Measurements from ENCODE around the gene TBATA. TPM values are rescaled to one million over a fixed set of nuclear protein-coding genes. Genes with fewer than 3 reads are reported as not detected.

TBATA gene
- total and polyA plus RNA-seq, 2 of the 8 experiments (the other 6 are each of a cell fraction or from before 2014, with no cell fraction given) = not detected

DNA sequence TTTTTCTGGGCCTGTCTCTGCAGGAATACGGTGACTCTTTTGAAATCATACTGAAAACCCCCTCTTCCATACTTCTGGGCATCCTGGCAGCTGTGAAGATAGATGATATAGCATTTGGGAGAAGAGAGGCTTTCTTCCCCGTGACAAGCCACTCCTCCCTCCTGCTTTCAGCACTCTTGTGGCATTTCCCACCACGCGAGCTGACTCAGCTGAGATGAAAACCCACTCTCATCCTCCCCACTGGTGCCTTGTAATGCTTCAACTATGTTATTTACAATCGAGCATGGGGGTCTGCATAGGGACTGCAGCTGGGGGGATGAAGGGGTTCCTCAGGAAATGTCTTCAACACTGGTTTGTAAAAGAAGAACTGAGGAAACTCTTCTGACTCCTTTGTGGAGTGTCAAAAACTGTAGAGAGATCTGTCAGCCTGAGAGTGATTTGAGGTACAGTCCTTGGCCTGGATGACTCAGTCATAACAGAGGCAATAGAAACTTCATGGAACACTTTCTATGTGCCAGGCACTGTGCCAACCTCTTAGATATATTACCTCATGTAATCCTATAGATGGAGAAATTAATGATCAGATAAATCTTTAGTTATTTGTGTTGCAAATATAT lies 1.7 kb upstream of the TBATA start:
- WGBS, 2 experiments (ENCODE audit: extremely low coverage in 1 of 2, insufficient coverage in 1 of 2, insufficient read length in 1 of 2, insufficient replicate concordance in 2 of 2, low coverage in 1 of 2, low lambda C conversion rate in 2 of 2, missing lambda C conversion rate in 1 of 2) = 85% methylated on average over 5 of the region's 5 CpGs; no CpG with 5 or more reads in 1 of the 2 experiments
- H2AK5ac ChIP-seq (ENCODE audit: low read depth, low read length) = no peak overlapping the region
- H3K36me3 ChIP-seq (ENCODE audit: control insufficient read depth in 2 of 4, insufficient read depth in 4 of 4, low read length in 3 of 4) = no peaks in the 10 kb centered on the region
- no peak overlapping the region for H4K5ac ChIP-seq (ENCODE audit: insufficient read length, low read depth, low read length)
- H3K27ac ChIP-seq (ENCODE audit: low read depth, low read length) = no peak overlapping the region
- no peak overlapping the region for H4K91ac ChIP-seq (replicated peaks; ENCODE audit: insufficient read length, low read length)
- H2BK120ac ChIP-seq (replicated peaks; ENCODE audit: low read depth, low read length) = no peak overlapping the region
- no peak overlapping the region for H3K4me3 ChIP-seq (ENCODE audit: extremely low read depth in 1 of 4, insufficient read depth in 2 of 4, low read depth in 3 of 4, low read length in 4 of 4)
- no peak overlapping the region for H2AFZ ChIP-seq (ENCODE audit: low read length)
- no peaks in the 10 kb centered on the region for H3K9me3 ChIP-seq (ENCODE audit: insufficient read depth in 2 of 2, low read depth in 1 of 2, low read length in 1 of 2)
- no peaks in the 10 kb centered on the region for H3K23me2 ChIP-seq (ENCODE audit: low read depth, low read length)
- no peak overlapping the region for H3K18ac ChIP-seq (ENCODE audit: extremely low read depth, low read length)
- H3K79me1 ChIP-seq (ENCODE audit: low read depth, low read length) = no peaks in the 10 kb centered on the region
- no peak overlapping the region for H3K4ac ChIP-seq (replicated peaks; ENCODE audit: insufficient read length, low read depth, low read length)
- H3K79me2 ChIP-seq (ENCODE audit: control insufficient read depth in 1 of 2, insufficient read depth in 2 of 2, low read length in 2 of 2) = no peaks in the 10 kb centered on the region
- H3K56ac ChIP-seq (replicated peaks; ENCODE audit: insufficient read length, low read depth, low read length) = no peak overlapping the region
- FAIRE-seq = no peak
- H3K23ac ChIP-seq (ENCODE audit: insufficient read length) = no peak overlapping the region
- no peak overlapping the region for H2BK5ac ChIP-seq (ENCODE audit: low read depth, low read length)
- H3K27me3 ChIP-seq (replicated peaks in 1 of 4; ENCODE audit: control insufficient read depth in 3 of 4, extremely low read depth in 1 of 4, insufficient read depth in 3 of 4, low read length in 3 of 4) = no peaks in the 10 kb centered on the region
- H4K20me1 ChIP-seq (replicated peaks in 1 of 2; ENCODE audit: control insufficient read depth in 1 of 2, insufficient read depth in 2 of 2, low read length in 2 of 2) = no peaks in the 10 kb centered on the region
- no peak overlapping the region for H3K4me2 ChIP-seq (ENCODE audit: insufficient read depth in 1 of 2, low read depth in 2 of 2, low read length in 2 of 2)
- no peaks in the 10 kb centered on the region for H3K4me1 ChIP-seq (replicated peaks in 1 of 4; ENCODE audit: control insufficient read depth in 3 of 4, insufficient read depth in 4 of 4, low read length in 3 of 4)
- ChIA-PET POLR2A (ENCODE audit: partially characterized antibody) (no interaction called here), CTCF (ENCODE audit: partially characterized antibody) (no interaction called here)
- no peak overlapping the region for H2BK15ac ChIP-seq (ENCODE audit: low read length)
- no peak overlapping the region for H2BK20ac ChIP-seq (ENCODE audit: low read length)
- no peak overlapping the region for H3K14ac ChIP-seq (ENCODE audit: insufficient read length)
- no peak overlapping the region for H3K9ac ChIP-seq (replicated peaks in 1 of 4; ENCODE audit: extremely low read depth in 1 of 4, low read depth in 3 of 4, low read length in 3 of 4)
- H2BK12ac ChIP-seq (ENCODE audit: low read depth, low read length) = no peak overlapping the region
- no peak for DNase-seq (ENCODE audit: low read depth in 1 of 2, low spot score in 2 of 2)
- no peak overlapping the region for H4K8ac ChIP-seq (ENCODE audit: extremely low read depth, insufficient read depth, low read length)
- TF ChIP-seq TAF1 (IDR thresholded peaks at IDR 0.05; ENCODE audit: low read depth, low read length) (no peak), JUN (IDR thresholded peaks at IDR 0.05; ENCODE audit: low read depth, low read length) (no peak), POLR2AphosphoS5 (IDR thresholded peaks at IDR 0.05; ENCODE audit: low read depth, low read length) (no peak), POLR2A (IDR thresholded peaks at IDR 0.05; ENCODE audit: control extremely low read depth in 1 of 2, low read depth in 2 of 2, low read length in 2 of 2) (no peak)
- TF ChIP-seq, protein P1, sequence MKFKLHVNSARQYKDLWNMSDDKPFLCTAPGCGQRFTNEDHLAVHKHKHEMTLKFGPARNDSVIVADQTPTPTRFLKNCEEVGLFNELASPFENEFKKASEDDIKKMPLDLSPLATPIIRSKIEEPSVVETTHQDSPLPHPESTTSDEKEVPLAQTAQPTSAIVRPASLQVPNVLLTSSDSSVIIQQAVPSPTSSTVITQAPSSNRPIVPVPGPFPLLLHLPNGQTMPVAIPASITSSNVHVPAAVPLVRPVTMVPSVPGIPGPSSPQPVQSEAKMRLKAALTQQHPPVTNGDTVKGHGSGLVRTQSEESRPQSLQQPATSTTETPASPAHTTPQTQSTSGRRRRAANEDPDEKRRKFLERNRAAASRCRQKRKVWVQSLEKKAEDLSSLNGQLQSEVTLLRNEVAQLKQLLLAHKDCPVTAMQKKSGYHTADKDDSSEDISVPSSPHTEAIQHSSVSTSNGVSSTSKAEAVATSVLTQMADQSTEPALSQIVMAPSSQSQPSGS (IDR thresholded peaks at IDR 0.05; ENCODE audit: low read length) = no peak

Measured in H1 (cell line).